Stomach (tissue), 9 donors: Measurements from ENCODE around the gene MUS81. TPM values are rescaled to one million over a fixed set of nuclear protein-coding genes. Genes with fewer than 3 reads are reported as not detected.

Source experiments
- DNase-seq, 2 donors: peaks; one replicate each; pipeline versions ENCODE4 v3.0.0 to v3.0.0-alpha.2; 2013 to 2019
- H3K27ac ChIP-seq, 5 donors: fragments of 200-600 bp in 4 of 5; sonication (generic) in 4 of 5; one replicate each; pipeline ENCODE4 v1.5.1; 2013 to 2019; ENCODE audit warnings: mild to moderate bottlenecking in 1 of 5, moderate library complexity in 1 of 5
- H3K27me3 ChIP-seq, 3 donors: fragments of 200-600 bp; sonication (generic); one replicate each; pipeline ENCODE4 v1.5.1; 2017 to 2019; ENCODE audit warnings: mixed run types in 1 of 3
- H3K36me3 ChIP-seq, 4 donors: fragments of 200-600 bp; sonication (generic); 1 replicate in 3 of 4; 2 replicates in 1 of 4; pipeline ENCODE4 v1.5.1; 2016 to 2019
- H3K4me1 ChIP-seq, 4 donors: fragments of 200-600 bp; sonication (generic); one replicate each; pipeline ENCODE4 v1.5.1; 2016 to 2019
- H3K4me3 ChIP-seq, 4 donors: fragments of 200-600 bp; sonication (generic) in 3 of 4; one replicate each; pipeline ENCODE4 v1.5.1; 2016 to 2019; ENCODE audit warnings: mild to moderate bottlenecking in 1 of 4
- H3K9me3 ChIP-seq, 4 donors: fragments of 200-600 bp; sonication (generic); one replicate each; pipeline ENCODE4 v1.5.1; 2016 to 2019
- EP300 ChIP-seq: sonication (generic); formaldehyde crosslinking; IDR thresholded peaks from one replicate; pipeline ENCODE4 v1.6.1; 2017; ENCODE audit warnings: antibody characterized with exemption
- POLR2A ChIP-seq, 4 donors: fragments of 450-650 bp; IDR thresholded peaks; one replicate each; pipeline ENCODE4 v1.6.1; 2016; ENCODE audit warnings: antibody characterized with exemption in 4 of 4, control low read depth in 2 of 4, mild to moderate bottlenecking in 1 of 4, moderate library complexity in 1 of 4
- POLR2AphosphoS5 ChIP-seq, 3 donors: sonication (generic); formaldehyde crosslinking; IDR thresholded peaks; one replicate each; pipeline ENCODE4 v1.6.1; 2016; ENCODE audit warnings: antibody characterized with exemption in 3 of 3
- WGBS, 5 donors: extraction: QIAGEN DNeasy Blood & Tissue Kit in 3 of 5; methylation state at CpG; one replicate each; pipeline versions ENCODE4 v1.1.5 to v1.1.7; 2013 to 2018; 5-methylcytosine and 5-hydroxymethylcytosine counted together
- intact Hi-C: fragments of 100-400 bp; cut with DNase I; formaldehyde crosslinking; loops from one replicate; pipeline ENCODE4 v1.15.1; 2023; ENCODE audit warnings: low total_unique reads
- polyA plus RNA-seq, 3 donors: library from polyadenylated mRNA; stranded (reverse); fragments of 200-250 nt; gene quantifications; one replicate each; pipeline ENCODE4 v1.2.3, GENCODE V29; 2013
- total RNA-seq, 5 donors: library from RNA; depleted of rRNA; stranded (reverse); fragments of >200 nt; gene quantifications; one replicate each; pipeline versions ENCODE4 v1.1.0 to v1.2.3, GENCODE V29; 2014 to 2016
- TF ChIP-seq, protein P1 (sequence below), 7 experiments: fragments of 450-650 bp in 4 of 7; fragments of 200-600 bp in 3 of 7; sonication (generic) in 3 of 7; IDR thresholded peaks; one replicate each; pipeline ENCODE4 v1.5.1; 2016 to 2019; ENCODE audit warnings: antibody characterized with exemption in 7 of 7, control low read depth in 2 of 7, mild to moderate bottlenecking in 1 of 7
- donor health status: healthy with polysubstance abuse.
- donor health status: Bipolar disorder and iron deficiency.
- donor health status: healthy.

MUS81 gene
- total and polyA plus RNA-seq, 8 donors, result 26.4 to 162 (median 48.8) TPM

DNA sequence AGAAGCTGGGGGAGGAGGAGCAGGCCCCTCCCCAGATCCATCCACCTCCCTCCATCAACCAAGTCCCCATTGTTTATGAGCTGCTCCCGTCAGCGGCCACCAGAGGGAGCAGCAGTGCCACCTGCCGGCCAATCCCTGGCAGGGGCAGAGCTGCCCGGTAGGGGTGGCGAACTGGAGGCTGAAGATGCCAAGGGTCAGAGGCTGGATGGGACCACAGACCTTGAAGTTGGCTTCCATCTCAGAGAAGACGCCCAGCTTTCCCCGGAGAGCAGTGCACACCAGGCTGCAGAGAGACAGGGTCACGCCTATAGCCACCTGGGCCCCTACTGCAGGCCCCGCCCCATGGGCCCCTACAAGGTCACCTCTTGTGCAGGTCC lies 24.5 kb downstream of the MUS81 start:
- Histone ChIP-seq H3K27ac (peak overlapping the region in 4 of 5 donors; percentile 10 to 51 (median 26)), H3K9me3 (no peaks in the 10 kb centered on the region), H3K36me3 (peaks cover 20 to 54% (median 45%) of the 10 kb centered on the region in 4 donors), H3K4me3 (no peak overlapping the region), H3K27me3 (no peaks in the 10 kb centered on the region), H3K4me1 (peaks cover 32 to 52% (median 47%) of the 10 kb centered on the region in 4 donors)
- DNase-seq, result peak; percentile 83 to 91
- 18 to 21% (median 19%) methylated on average over 8 to 9 of the region's 9 CpGs; no CpG with 5 or more reads in 1 of the 5 donors for WGBS, 5 donors
- intact Hi-C loops, result loop anchor here (5.0 kb wide), 1 partner anchor 78 kb away; the partner anchor contains the start of gene SART1
- TF ChIP-seq POLR2AphosphoS5 (IDR thresholded peaks at IDR 0.05), result peak; percentile 28 to 87 (median 44)
- TF ChIP-seq, protein P1, sequence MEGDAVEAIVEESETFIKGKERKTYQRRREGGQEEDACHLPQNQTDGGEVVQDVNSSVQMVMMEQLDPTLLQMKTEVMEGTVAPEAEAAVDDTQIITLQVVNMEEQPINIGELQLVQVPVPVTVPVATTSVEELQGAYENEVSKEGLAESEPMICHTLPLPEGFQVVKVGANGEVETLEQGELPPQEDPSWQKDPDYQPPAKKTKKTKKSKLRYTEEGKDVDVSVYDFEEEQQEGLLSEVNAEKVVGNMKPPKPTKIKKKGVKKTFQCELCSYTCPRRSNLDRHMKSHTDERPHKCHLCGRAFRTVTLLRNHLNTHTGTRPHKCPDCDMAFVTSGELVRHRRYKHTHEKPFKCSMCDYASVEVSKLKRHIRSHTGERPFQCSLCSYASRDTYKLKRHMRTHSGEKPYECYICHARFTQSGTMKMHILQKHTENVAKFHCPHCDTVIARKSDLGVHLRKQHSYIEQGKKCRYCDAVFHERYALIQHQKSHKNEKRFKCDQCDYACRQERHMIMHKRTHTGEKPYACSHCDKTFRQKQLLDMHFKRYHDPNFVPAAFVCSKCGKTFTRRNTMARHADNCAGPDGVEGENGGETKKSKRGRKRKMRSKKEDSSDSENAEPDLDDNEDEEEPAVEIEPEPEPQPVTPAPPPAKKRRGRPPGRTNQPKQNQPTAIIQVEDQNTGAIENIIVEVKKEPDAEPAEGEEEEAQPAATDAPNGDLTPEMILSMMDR (IDR thresholded peaks at IDR 0.05), result peak in 5 of 7 experiments; percentile 96 to 99 (median 97)
- no peak for TF ChIP-seq POLR2A (IDR thresholded peaks at IDR 0.05)
- no peak for TF ChIP-seq EP300

DNA sequence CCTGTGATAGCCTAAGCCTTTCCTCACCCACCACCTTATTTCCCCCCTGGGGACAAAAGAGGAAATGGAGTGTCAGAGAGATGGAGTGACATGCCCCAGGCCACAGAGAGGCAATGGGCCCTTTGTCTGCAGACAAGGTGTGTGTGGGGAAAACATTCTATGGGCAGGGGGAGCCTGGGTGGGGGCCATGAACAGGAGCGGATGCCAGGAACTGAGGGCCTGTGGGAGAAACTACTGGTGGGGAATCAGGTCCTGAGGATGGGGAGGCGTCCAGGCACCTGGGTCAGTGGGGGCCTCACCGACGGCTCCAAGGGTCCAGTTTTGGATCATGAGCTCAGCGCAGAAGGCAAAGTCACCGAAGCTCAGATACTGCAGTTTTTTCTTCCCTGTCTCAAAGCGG lies 25.0 kb downstream of the MUS81 start:
- no peak for TF ChIP-seq POLR2AphosphoS5 (IDR thresholded peaks at IDR 0.05)
- TF ChIP-seq, protein P1 (IDR thresholded peaks at IDR 0.05), result no peak
- no peak for TF ChIP-seq POLR2A (IDR thresholded peaks at IDR 0.05)
- no peak for TF ChIP-seq EP300
- Histone ChIP-seq H3K27ac (peak overlapping the region in 2 of 5 donors; percentile 10 to 17), H3K36me3 (peaks cover 20 to 54% (median 45%) of the 10 kb centered on the region in 4 donors), H3K9me3 (no peaks in the 10 kb centered on the region), H3K4me1 (peaks cover 37 to 58% (median 52%) of the 10 kb centered on the region in 4 donors), H3K27me3 (no peaks in the 10 kb centered on the region), H3K4me3 (no peak overlapping the region)
- 89 to 95% (median 93%) methylated on average over 7 of the region's 7 CpGs for WGBS, 5 donors
- DNase-seq, result no peak
- intact Hi-C loops, result no loop called here

DNA sequence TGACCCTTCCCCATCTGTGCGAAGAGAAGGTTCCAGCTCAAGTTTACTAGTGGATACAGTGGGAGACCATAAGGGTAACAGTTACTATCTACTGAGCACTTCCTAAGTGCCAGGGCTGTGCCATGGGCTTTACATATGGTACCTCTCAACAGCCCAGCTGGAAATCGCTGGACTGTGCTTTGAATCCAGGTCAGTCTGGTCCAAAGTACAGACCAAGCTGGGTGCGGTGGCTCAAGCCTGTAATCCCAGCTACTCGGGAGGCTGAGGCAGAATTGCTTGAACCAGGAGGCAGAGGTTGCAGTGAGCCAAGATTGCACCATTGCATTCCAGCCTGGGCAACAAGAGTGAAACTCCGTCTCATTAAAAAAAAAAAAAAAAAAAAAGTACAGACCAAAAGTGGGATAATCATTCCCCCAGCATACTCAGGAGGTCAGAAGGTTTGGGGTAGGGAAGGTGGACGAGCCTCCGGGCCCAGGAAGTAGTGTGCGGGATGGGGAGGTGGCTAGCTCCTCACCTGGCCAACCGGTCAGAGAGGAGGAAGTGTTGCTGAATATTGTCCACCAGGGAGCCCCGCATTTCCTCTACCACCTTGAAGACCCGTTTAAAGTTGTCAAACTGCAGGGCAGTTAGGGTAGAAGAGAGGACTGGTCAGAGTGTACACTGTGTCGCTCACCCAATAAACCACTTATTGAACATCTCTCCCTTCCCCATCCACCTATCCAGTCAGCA lies 25.7 kb downstream of the MUS81 start:
- H3K4me1 ChIP-seq, result peaks cover 41 to 61% (median 56%) of the 10 kb centered on the region in 4 donors
- WGBS, 5 donors, result 79 to 90% (median 87%) methylated on average over 11 to 12 of the region's 12 CpGs
- TF ChIP-seq, protein P1 (IDR thresholded peaks at IDR 0.05), result no peak
- TF ChIP-seq POLR2AphosphoS5 (IDR thresholded peaks at IDR 0.05), result no peak
- intact Hi-C loops, result no loop called here
- no peak overlapping the region for H3K4me3 ChIP-seq
- H3K9me3 ChIP-seq, result no peaks in the 10 kb centered on the region
- no peak for DNase-seq
- peak overlapping the region in 3 of 5 donors; percentile 27 to 98 (median 94) for H3K27ac ChIP-seq
- H3K27me3 ChIP-seq, result no peaks in the 10 kb centered on the region
- peaks cover 20 to 54% (median 45%) of the 10 kb centered on the region in 4 donors for H3K36me3 ChIP-seq

DNA sequence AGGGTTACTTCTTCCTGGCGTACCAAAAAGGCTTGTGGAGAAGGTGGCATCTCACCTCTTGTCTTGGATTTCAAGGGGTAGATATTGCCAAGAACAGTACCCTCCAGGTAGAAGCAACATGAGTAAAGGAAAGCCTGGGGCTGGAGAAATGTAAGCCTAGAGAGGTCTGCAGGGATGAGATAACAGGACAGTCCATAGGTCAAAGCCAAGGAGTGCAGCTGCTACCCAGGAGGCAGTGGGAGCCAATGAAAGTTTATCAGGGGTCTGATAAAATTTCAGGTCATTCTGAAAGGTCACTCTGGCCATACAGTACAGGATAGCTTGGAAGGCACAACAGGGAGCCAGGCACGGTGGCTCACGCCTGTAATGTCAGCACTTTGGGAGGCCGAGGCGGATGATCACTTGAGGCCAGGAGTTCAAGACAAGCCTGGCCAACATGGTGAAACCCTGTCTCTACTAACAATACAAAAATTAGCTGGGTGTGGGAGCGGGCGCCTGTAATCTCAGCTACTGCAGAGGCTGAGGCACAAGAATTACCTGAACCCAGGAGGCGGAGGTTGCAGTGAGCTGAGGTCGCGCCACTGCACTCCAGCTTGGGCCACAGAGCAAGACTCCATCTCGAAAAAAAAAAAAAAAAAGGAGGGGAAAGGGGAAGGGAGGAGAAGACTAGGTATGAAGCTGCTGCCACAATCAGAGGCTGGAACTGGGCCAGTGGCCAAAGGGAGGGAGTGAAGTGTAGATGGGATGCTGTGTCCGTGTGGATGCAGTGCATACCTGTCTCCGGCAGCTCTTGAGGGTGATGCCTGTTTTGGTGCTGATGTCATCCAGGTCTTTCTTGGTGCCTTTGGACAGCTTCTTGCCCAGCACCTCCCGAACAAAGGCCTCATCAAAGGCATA lies 26.8 kb downstream of the MUS81 start:
- DNase-seq, result no peak
- H3K27ac ChIP-seq, result peak overlapping the region in 4 of 5 donors; percentile 94 to 98 (median 96)
- H3K4me1 ChIP-seq, result peaks cover 52 to 72% (median 67%) of the 10 kb centered on the region in 4 donors
- H3K27me3 ChIP-seq, result no peaks in the 10 kb centered on the region
- H3K9me3 ChIP-seq, result no peaks in the 10 kb centered on the region
- H3K4me3 ChIP-seq, result peak overlapping the region; percentile 60 to 83 (median 80)
- WGBS, 5 donors, result 69 to 82% (median 76%) methylated on average over 14 of the region's 14 CpGs
- intact Hi-C loops, result no loop called here
- TF ChIP-seq POLR2AphosphoS5 (IDR thresholded peaks at IDR 0.05), result no peak
- TF ChIP-seq, protein P1 (IDR thresholded peaks at IDR 0.05), result no peak
- H3K36me3 ChIP-seq, result peaks cover 20 to 45% (median 42%) of the 10 kb centered on the region in 4 donors
